Kidney epithelial cell (primary cell): ENCODE results near the gene TSPAN12. TPM values are rescaled to one million over a fixed set of nuclear protein-coding genes. Genes with fewer than 3 reads are reported as not detected.

ENCODE experiments used
- DNase-seq: peaks from one replicate; pipeline ENCODE4 v3.0.0-alpha.2; 2010; ENCODE audit warnings: low read depth
- H3K27me3 ChIP-seq: 2 replicates; pipeline ENCODE4 v1.6.0; 2011; ENCODE audit warnings: low read length; ENCODE audit not compliant: control insufficient read depth, insufficient read depth
- H3K36me3 ChIP-seq: 2 replicates; pipeline ENCODE4 v1.5.1; 2011; ENCODE audit warnings: low read length; ENCODE audit not compliant: control insufficient read depth, insufficient read depth
- H3K4me3 ChIP-seq: 2 replicates; pipeline ENCODE4 v1.5.1; 2011; ENCODE audit warnings: low read depth, mild to moderate bottlenecking, control low read depth, low read length
- total RNA-seq: library from RNA; depleted of rRNA; stranded (reverse); fragments of >200 nt; gene quantifications from 2 replicates; pipeline ENCODE4 v1.2.3, GENCODE V29; 2015
- TF ChIP-seq, protein P1 (sequence below): IDR thresholded peaks from 2 replicates; pipeline ENCODE4 v1.5.1; 2011; ENCODE audit warnings: mild to moderate bottlenecking, moderate library complexity, low read length, control low read depth, inconsistent platforms; ENCODE audit not compliant: insufficient read depth, poor library complexity, severe bottlenecking

The TSPAN12 gene
- total RNA-seq, 1 donor from 2014 or later, result 10.9 TPM

GRCh38 chr7:120856198-120856597 is 1.7 kb downstream of the TSPAN12 start:
- H3K36me3 ChIP-seq, result no peaks in the 10 kb centered on the region
- H3K27me3 ChIP-seq, result no peaks in the 10 kb centered on the region
- DNase-seq, result no peak
- TF ChIP-seq, protein P1, sequence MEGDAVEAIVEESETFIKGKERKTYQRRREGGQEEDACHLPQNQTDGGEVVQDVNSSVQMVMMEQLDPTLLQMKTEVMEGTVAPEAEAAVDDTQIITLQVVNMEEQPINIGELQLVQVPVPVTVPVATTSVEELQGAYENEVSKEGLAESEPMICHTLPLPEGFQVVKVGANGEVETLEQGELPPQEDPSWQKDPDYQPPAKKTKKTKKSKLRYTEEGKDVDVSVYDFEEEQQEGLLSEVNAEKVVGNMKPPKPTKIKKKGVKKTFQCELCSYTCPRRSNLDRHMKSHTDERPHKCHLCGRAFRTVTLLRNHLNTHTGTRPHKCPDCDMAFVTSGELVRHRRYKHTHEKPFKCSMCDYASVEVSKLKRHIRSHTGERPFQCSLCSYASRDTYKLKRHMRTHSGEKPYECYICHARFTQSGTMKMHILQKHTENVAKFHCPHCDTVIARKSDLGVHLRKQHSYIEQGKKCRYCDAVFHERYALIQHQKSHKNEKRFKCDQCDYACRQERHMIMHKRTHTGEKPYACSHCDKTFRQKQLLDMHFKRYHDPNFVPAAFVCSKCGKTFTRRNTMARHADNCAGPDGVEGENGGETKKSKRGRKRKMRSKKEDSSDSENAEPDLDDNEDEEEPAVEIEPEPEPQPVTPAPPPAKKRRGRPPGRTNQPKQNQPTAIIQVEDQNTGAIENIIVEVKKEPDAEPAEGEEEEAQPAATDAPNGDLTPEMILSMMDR, result no peak
- peak overlapping the region; percentile 73 for H3K4me3 ChIP-seq

DNA sequence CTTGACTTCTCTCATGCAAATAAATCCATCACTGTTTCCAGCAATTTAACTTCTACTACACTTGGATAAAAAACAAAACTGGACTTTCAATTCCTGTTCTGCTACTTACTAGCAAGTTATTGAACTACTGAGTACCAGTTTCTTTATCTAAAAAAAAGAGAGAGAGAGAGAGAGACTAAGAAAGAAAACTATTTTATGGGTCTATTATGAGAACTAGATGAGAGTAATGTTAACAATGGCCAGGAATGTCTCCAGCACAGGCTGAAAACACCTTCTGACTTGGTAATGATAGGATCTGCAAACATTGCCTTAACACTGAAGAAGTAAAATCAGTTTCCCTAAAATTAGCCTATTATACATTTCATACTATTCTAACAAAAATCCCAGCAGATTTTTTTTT is 5.2 kb downstream of the TSPAN12 start:
- no peaks in the 10 kb centered on the region for H3K27me3 ChIP-seq
- no peaks in the 10 kb centered on the region for H3K36me3 ChIP-seq
- no peak overlapping the region for H3K4me3 ChIP-seq
- TF ChIP-seq, protein P1, result no peak
- DNase-seq, result no peak

GRCh38 chr7:120843109-120843508 is 14.8 kb downstream of the TSPAN12 start:
- TF ChIP-seq, protein P1, result no peak
- H3K27me3 ChIP-seq, result no peaks in the 10 kb centered on the region
- DNase-seq, result no peak
- H3K36me3 ChIP-seq, result no peaks in the 10 kb centered on the region
- no peak overlapping the region for H3K4me3 ChIP-seq

GRCh38 chr7:120842121-120842621 is 15.8 kb downstream of the TSPAN12 start:
- no peak for DNase-seq
- no peaks in the 10 kb centered on the region for H3K27me3 ChIP-seq
- TF ChIP-seq, protein P1, result no peak
- H3K36me3 ChIP-seq, result no peaks in the 10 kb centered on the region
- no peak overlapping the region for H3K4me3 ChIP-seq

DNA sequence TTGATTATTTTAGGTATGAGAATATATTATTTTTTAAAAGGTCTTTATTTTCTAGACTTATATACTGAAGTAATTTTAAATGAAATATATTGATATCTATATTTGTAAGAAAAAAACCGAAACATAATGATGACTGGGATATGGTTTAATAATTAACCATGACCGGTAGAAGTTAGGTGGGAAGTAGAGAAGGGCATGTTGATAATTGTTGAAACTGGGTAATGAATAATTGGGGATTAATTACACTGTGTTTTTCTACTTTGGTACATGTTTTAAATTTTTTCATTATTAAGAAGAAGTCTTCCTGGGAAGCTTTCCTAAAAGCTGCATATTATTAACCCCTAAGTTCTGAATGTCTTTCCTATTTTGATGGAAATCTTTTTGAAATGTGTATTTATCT is 16.3 kb downstream of the TSPAN12 start:
- DNase-seq, result no peak
- Histone ChIP-seq H3K4me3 (no peak overlapping the region), H3K27me3 (no peaks in the 10 kb centered on the region), H3K36me3 (no peaks in the 10 kb centered on the region)
- TF ChIP-seq, protein P1, result no peak

- Histone ChIP-seq H3K36me3 (no peaks in the 10 kb centered on the region), H3K4me3 (no peak overlapping the region), H3K27me3 (no peaks in the 10 kb centered on the region)
- DNase-seq, result no peak
- TF ChIP-seq, protein P1, result no peak
Observed at GRCh38 chr7:120838281-120838682, 19.7 kb downstream of the TSPAN12 start.
